SU-DHL-6 (cell line): Measurements from ENCODE around the gene SYS1.

Experiments
- H2AFZ ChIP-seq: fragments of 200-600 bp; sonication (generic); 2 replicates; pipeline ENCODE4 v1.6.1; 2014; ENCODE audit warnings: low read depth, mild to moderate bottlenecking, moderate library complexity, mixed read lengths, antibody characterized with exemption, low read length; ENCODE audit not compliant: severe bottlenecking
- H3F3A ChIP-seq: fragments of 200-600 bp; shearing (Covaris generic); 2 replicates; pipeline ENCODE4 v1.6.0; 2016; ENCODE audit warnings: antibody characterized with exemption, mild to moderate bottlenecking; ENCODE audit not compliant: insufficient read depth
- H3K27ac ChIP-seq: fragments of 200-600 bp; sonication (generic); 2 replicates; pipeline ENCODE4 v1.5.1; 2016; ENCODE audit warnings: low read depth, mild to moderate bottlenecking, low read length, moderate library complexity, mixed read lengths
- H3K27me3 ChIP-seq: fragments of 200-600 bp; sonication (generic), shearing (Covaris generic); 2 replicates; pipeline ENCODE4 v1.6.0; 2014; ENCODE audit warnings: mild to moderate bottlenecking, low read length
- H3K36me3 ChIP-seq: fragments of 200-600 bp; sonication (generic); 2 replicates; pipeline ENCODE4 v1.6.1; 2014; ENCODE audit warnings: mild to moderate bottlenecking, low read length, mixed read lengths
- H3K4me2 ChIP-seq: fragments of 300-600, 200-600 bp; shearing (Covaris generic), sonication (generic); 2 replicates; pipeline ENCODE4 v1.6.0; 2014; ENCODE audit warnings: low read length, low read depth, mild to moderate bottlenecking; ENCODE audit not compliant: poor library complexity, severe bottlenecking
- H3K4me3 ChIP-seq: fragments of 200-600 bp; sonication (generic); 2 replicates; pipeline ENCODE4 v1.5.1; 2014; ENCODE audit warnings: antibody characterized with exemption, low read length, mild to moderate bottlenecking, mixed read lengths; ENCODE audit not compliant: insufficient read depth, poor library complexity, severe bottlenecking
- H3K79me2 ChIP-seq: fragments of 200-600 bp; sonication (generic); 2 replicates; pipeline ENCODE4 v1.6.1; 2014; ENCODE audit warnings: mild to moderate bottlenecking, low read length, moderate library complexity; ENCODE audit not compliant: insufficient read depth
- H3K9ac ChIP-seq: fragments of 200-600 bp; sonication (generic); 2 replicates; pipeline ENCODE4 v1.7.0; 2014; ENCODE audit warnings: mild to moderate bottlenecking, low read length
- H3K9me2 ChIP-seq: fragments of 200-600 bp; sonication (generic); replicated peaks from 2 replicates; pipeline ENCODE4 v1.6.1; 2014; ENCODE audit warnings: low read length; ENCODE audit not compliant: insufficient read depth
- H3K9me3 ChIP-seq: fragments of 200-600 bp; sonication (generic); 2 replicates; pipeline ENCODE4 v1.6.1; 2014; ENCODE audit warnings: low read length, mixed read lengths; ENCODE audit not compliant: insufficient read depth
- H4K20me1 ChIP-seq: fragments of 200-600 bp; sonication (generic); 2 replicates; pipeline ENCODE4 v1.6.1; 2014; ENCODE audit warnings: low read depth, mild to moderate bottlenecking, antibody characterized with exemption, low read length, moderate library complexity, mixed read lengths
- CTCF ChIP-seq: fragments of 200-600 bp; sonication (generic); IDR thresholded peaks from one replicate; pipeline ENCODE4 v1.5.1; 2017; ENCODE audit warnings: antibody characterized with exemption, mild to moderate bottlenecking, low read length, moderate library complexity; ENCODE audit not compliant: insufficient read depth, poor library complexity, severe bottlenecking
- EZH2phosphoT487 ChIP-seq: fragments of 200-600 bp; sonication (generic), shearing (Covaris generic); conservative IDR thresholded peaks from 2 replicates; pipeline ENCODE4 v1.6.1; 2018; ENCODE audit warnings: mild to moderate bottlenecking, antibody characterized with exemption, low read length, moderate library complexity, mixed read lengths

The SYS1 gene

GRCh38 chr20:45405571-45406259 is 42.8 kb downstream of the SYS1 start:
- no peaks in the 10 kb centered on the region for H3K36me3 ChIP-seq
- TF ChIP-seq EZH2phosphoT487 (0 out of 2 replicates have a peak, but pooled peaks have one; percentile 58), CTCF (no peak)
- peak overlapping the region; percentile 48 for H3K4me2 ChIP-seq
- H3F3A ChIP-seq = no peaks in the 10 kb centered on the region
- no peaks in the 10 kb centered on the region for H3K9me2 ChIP-seq
- peak overlapping the region; percentile 35 for H3K9ac ChIP-seq
- H2AFZ ChIP-seq = peak overlapping the region; percentile 9
- no peaks in the 10 kb centered on the region for H4K20me1 ChIP-seq
- H3K79me2 ChIP-seq = no peaks in the 10 kb centered on the region
- no peaks in the 10 kb centered on the region; the same call in 1 of the 2 replicates for H3K27me3 ChIP-seq
- H3K27ac ChIP-seq = no peak overlapping the region
- H3K4me3 ChIP-seq = peak overlapping the region; percentile 41
- H3K9me3 ChIP-seq = peaks cover 10% of the 10 kb centered on the region; the same call in 1 of the 2 replicates

DNA sequence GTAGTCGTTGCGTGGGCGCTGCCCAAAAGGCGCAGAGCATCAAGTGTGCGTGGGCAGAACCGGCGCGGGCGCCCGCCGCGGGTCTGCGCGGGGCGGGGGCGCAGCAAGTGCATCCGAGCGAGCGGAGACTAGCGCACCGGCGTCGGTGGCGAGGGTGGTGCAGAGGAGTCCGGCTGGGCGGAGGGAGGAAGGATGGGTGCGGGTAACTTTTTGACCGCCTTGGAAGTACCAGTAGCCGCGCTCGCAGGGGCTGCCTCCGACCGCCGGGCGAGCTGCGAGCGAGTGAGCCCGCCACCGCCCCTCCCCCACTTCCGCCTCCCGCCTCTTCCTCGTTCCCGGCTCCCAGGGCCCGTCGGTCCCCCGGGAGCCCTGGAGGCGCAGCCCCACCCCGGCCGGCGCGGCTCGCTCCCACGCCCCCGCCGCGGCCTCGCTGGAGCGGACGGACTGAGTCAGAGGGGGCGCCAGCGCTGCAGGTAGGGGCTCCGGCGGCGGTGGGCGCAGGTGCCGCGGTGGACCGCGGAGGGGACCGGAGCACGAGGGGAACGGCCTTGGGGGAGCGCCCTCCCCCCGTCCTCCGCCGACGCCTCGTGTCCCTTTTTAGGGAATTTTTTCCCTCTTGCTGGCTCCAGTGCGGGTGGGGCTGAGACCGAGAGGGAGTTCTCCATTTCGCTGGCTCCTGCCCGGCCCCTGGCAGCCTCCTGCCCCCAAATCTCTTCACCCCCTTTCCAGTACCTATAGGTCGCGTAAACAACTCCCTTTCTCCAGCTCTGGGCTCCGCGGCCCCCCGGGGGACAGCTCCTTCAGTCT is 43.5 kb downstream of the SYS1 start:
- Histone ChIP-seq H2AFZ (peak overlapping the region; percentile 9), H3K27ac (no peak overlapping the region)

DNA sequence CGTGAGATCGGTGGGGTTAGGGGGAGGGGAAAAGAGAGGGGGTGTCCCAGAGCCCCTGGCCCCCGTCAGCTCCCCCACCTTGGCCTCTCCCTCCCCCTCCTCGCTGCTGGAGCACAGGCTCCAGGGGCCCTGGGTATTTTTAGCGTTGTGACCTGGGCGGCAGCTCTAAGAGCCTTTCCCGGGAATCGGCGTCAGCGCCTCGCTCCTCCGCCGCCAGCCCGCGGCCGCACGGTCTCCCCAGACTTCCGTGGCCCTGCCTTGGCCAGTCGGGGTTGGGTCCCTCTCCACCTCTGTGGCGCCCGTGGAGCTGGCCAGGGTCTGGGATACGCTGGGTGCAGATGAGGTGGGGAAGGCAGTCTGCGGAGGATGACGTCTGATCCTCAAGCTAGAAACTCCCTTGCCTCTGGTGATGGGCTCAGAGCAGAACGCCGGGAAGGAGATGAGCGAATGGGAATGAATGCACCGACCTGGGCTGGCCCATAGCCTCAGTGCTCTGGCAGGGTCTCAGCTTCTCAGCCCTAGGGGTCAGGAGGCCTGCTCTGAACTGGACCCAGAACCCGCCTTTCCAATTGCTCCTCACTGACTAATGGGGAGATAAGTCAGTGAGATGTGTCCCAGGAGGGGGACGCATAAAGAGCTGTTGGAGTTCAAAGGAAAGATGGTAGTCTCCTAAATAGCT is 44.2 kb downstream of the SYS1 start:
- Histone ChIP-seq H3F3A (no peaks in the 10 kb centered on the region), H3K9me2 (no peaks in the 10 kb centered on the region), H3K9me3 (no peaks in the 10 kb centered on the region), H3K79me2 (no peaks in the 10 kb centered on the region), H3K27ac (no peak overlapping the region), H2AFZ (no peak overlapping the region), H3K27me3 (no peaks in the 10 kb centered on the region; the same call in 1 of the 2 replicates), H3K9ac (no peak overlapping the region), H4K20me1 (no peaks in the 10 kb centered on the region), H3K36me3 (no peaks in the 10 kb centered on the region), H3K4me2 (no peak overlapping the region), H3K4me3 (no peak overlapping the region)
- TF ChIP-seq CTCF (no peak), EZH2phosphoT487 (no peak)

More for the DNA sequence above, 43.5 kb downstream of the SYS1 start:
- Histone ChIP-seq H3K36me3 (no peaks in the 10 kb centered on the region), H3K9ac (peak overlapping the region; percentile 35), H3K9me3 (peaks cover 2% of the 10 kb centered on the region; the same call in 1 of the 2 replicates), H3F3A (no peaks in the 10 kb centered on the region), H3K4me2 (peak overlapping the region; percentile 48), H4K20me1 (no peaks in the 10 kb centered on the region), H3K9me2 (no peaks in the 10 kb centered on the region), H3K27me3 (no peaks in the 10 kb centered on the region; the same call in 1 of the 2 replicates), H3K79me2 (no peaks in the 10 kb centered on the region), H3K4me3 (peak overlapping the region; percentile 41)
- TF ChIP-seq CTCF (no peak), EZH2phosphoT487 (no peak)
